ENCODE measurements around the gene GGCX.

GGCX gene

DNA sequence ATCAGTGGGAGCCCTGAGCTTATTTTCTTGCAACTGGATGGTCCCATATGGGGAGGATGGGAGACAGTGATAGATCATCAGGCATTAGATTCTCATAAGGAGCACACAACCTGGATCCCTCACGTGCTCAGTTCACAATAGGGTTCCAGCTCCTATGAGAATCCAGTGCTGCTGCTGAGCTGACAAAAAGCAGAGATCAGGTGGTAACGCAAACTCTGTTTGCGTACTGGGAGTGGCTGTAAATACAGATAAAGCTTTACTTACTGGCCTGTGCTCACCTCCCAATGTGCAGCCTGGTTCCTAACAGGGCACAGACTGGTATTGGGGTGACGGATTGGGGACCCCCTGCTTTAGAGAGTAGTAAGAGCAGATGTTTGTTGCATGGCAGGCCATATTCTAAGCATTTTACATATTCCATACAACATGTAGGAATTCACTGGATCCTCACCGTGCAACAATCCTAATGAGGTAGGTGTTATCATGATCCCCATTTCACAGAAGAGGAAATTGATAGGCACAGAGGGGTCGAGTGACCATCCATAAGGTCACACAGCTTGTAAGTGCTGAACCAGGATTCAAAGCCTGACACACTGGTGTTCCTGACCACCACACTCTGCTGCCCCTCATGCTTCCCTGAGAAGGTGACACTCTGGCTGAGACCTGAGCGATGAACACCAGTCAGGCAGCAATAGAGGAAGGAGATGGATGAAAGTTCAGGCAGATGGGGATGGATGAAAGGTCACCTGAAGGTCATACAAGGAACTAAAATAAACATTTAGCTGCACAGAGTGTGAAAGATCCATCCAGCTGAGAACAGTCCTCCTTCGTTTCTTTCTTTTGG lies 38.0 kb downstream of the GGCX start:
- H3K27ac ChIP-seq = peak overlapping the region; percentile 94

GRCh38 chr2:85522090-85522647 lies 39.1 kb downstream of the GGCX start:
- H2AFZ ChIP-seq = no peak overlapping the region
- TF ChIP-seq, protein P1, sequence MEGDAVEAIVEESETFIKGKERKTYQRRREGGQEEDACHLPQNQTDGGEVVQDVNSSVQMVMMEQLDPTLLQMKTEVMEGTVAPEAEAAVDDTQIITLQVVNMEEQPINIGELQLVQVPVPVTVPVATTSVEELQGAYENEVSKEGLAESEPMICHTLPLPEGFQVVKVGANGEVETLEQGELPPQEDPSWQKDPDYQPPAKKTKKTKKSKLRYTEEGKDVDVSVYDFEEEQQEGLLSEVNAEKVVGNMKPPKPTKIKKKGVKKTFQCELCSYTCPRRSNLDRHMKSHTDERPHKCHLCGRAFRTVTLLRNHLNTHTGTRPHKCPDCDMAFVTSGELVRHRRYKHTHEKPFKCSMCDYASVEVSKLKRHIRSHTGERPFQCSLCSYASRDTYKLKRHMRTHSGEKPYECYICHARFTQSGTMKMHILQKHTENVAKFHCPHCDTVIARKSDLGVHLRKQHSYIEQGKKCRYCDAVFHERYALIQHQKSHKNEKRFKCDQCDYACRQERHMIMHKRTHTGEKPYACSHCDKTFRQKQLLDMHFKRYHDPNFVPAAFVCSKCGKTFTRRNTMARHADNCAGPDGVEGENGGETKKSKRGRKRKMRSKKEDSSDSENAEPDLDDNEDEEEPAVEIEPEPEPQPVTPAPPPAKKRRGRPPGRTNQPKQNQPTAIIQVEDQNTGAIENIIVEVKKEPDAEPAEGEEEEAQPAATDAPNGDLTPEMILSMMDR (IDR thresholded peaks at IDR 0.05) = no peak
- H3K36me3 ChIP-seq (ENCODE audit: control insufficient read depth, insufficient read depth, low read length) = no peaks in the 10 kb centered on the region
- H3K4me1 ChIP-seq = peaks cover 25% of the 10 kb centered on the region
- no peaks in the 10 kb centered on the region for H3K27me3 ChIP-seq (ENCODE audit: control insufficient read depth, insufficient read depth, low read length)
- H3K9me3 ChIP-seq (ENCODE audit: control insufficient read depth, low read length) = no peaks in the 10 kb centered on the region
- no peak overlapping the region for H3K4me2 ChIP-seq (ENCODE audit: low read length)
- no peak overlapping the region for H3K27ac ChIP-seq
- H3K9ac ChIP-seq = no peak overlapping the region
- no peak overlapping the region for H3K4me3 ChIP-seq (ENCODE audit: low read depth, low read length)
- H3K79me2 ChIP-seq = no peaks in the 10 kb centered on the region

More for the DNA sequence above, 38.0 kb downstream of the GGCX start:
- H3K36me3 ChIP-seq (ENCODE audit: control insufficient read depth, insufficient read depth, low read length) = no peaks in the 10 kb centered on the region
- H3K9me3 ChIP-seq (ENCODE audit: control insufficient read depth, low read length) = no peaks in the 10 kb centered on the region
- TF ChIP-seq, protein P1 (IDR thresholded peaks at IDR 0.05) = no peak
- no peaks in the 10 kb centered on the region for H3K27me3 ChIP-seq (ENCODE audit: control insufficient read depth, insufficient read depth, low read length)
- H3K4me3 ChIP-seq (ENCODE audit: low read depth, low read length) = no peak overlapping the region
- H3K4me2 ChIP-seq (ENCODE audit: low read length) = no peak overlapping the region
- no peak overlapping the region for H3K9ac ChIP-seq
- H2AFZ ChIP-seq = peak overlapping the region; percentile 84
- H3K4me1 ChIP-seq = peaks cover 25% of the 10 kb centered on the region
- no peaks in the 10 kb centered on the region for H3K79me2 ChIP-seq

DNA sequence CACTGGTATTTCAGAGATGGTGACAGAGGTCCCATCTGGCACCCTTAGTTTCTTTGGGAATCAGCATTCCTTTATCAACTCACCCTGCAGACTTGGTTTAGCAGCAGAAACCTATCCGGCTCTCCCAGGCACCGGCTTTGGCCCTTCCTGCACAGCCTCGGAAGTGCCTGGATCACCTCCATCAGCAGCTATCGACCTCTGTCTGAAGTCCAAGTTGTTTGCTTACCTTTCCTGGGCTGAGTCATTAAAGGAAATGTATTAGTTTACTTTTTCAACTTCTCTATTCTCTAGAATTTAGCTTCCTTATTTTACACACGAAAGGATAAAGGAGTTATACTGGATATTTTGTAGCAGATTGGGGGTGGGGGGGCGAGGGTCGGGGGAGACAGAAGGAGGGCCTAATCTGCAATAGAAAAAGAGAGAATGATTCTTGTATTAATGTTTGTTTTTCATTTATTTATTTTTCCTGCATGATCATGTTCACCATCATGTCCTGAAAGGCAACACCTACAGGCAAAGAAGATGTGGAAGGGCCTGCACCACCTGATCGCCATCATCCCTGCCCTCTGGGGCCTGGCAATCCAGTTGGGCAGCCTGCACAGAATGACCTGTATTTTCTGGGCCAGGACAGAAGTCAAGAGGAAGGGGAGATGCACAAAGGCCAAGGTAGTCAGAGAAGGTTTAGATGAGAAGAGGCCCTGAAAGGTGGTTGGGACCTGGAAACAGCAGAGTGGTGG lies 44.5 kb downstream of the GGCX start:
- Histone ChIP-seq H3K36me3 (ENCODE audit: control insufficient read depth, insufficient read depth, low read length) (no peaks in the 10 kb centered on the region), H3K4me2 (ENCODE audit: low read length) (no peak overlapping the region), H3K79me2 (no peaks in the 10 kb centered on the region), H2AFZ (no peak overlapping the region), H3K27ac (no peak overlapping the region), H3K9ac (no peak overlapping the region), H3K4me3 (ENCODE audit: low read depth, low read length) (no peak overlapping the region), H3K4me1 (no peaks in the 10 kb centered on the region), H3K27me3 (ENCODE audit: control insufficient read depth, insufficient read depth, low read length) (no peaks in the 10 kb centered on the region), H3K9me3 (ENCODE audit: control insufficient read depth, low read length) (no peaks in the 10 kb centered on the region)
- TF ChIP-seq, protein P1 (IDR thresholded peaks at IDR 0.05) = no peak

GRCh38 chr2:85514323-85514722 lies 47.0 kb downstream of the GGCX start:
- H3K9me3 ChIP-seq (ENCODE audit: control insufficient read depth, low read length) = no peaks in the 10 kb centered on the region
- no peaks in the 10 kb centered on the region for H3K36me3 ChIP-seq (ENCODE audit: control insufficient read depth, insufficient read depth, low read length)
- no peak overlapping the region for H3K27ac ChIP-seq
- H3K4me3 ChIP-seq (ENCODE audit: low read depth, low read length) = no peak overlapping the region
- H3K9ac ChIP-seq = no peak overlapping the region
- no peaks in the 10 kb centered on the region for H3K79me2 ChIP-seq
- no peak overlapping the region for H2AFZ ChIP-seq
- H3K4me2 ChIP-seq (ENCODE audit: low read length) = no peak overlapping the region
- TF ChIP-seq, protein P1 (IDR thresholded peaks at IDR 0.05) = no peak
- H3K27me3 ChIP-seq (ENCODE audit: control insufficient read depth, insufficient read depth, low read length) = no peaks in the 10 kb centered on the region
- no peaks in the 10 kb centered on the region for H3K4me1 ChIP-seq
